Heart left ventricle (tissue), 16 donors: ENCODE measurements around the gene GMPPA. TPM values are rescaled to one million over a fixed set of nuclear protein-coding genes. Genes with fewer than 3 reads are reported as not detected.

Experiments used
- ATAC-seq, 4 donors: fragments of 200-7000 bp; cut with Tn5 transposase; one replicate each; pipeline ENCODE4 v1.9.1; 2020 to 2022; ENCODE audit warnings: moderate library complexity in 4 of 4, mild to moderate bottlenecking in 3 of 4, moderate number of reproducible peaks in 1 of 4
- DNase-seq, 5 donors: peaks; one replicate each; pipeline ENCODE4 v3.0.0-alpha.2; 2020
- H3K27ac ChIP-seq, 12 donors: fragments of 200-600 bp; sonication (generic) in 4 of 12; one replicate each; pipeline versions ENCODE4 v1.5.0 to v1.8.0; 2016 to 2022; ENCODE audit warnings: mild to moderate bottlenecking in 2 of 12
- H3K27me3 ChIP-seq, 9 donors: fragments of 200-600 bp; sonication (generic) in 2 of 9; one replicate each; pipeline versions ENCODE4 v1.5.1 to v1.8.0; 2016 to 2022; ENCODE audit warnings: mild to moderate bottlenecking in 3 of 9
- H3K36me3 ChIP-seq, 9 donors: fragments of 200-600 bp; sonication (generic) in 2 of 9; one replicate each; pipeline versions ENCODE4 v1.5.0 to v1.8.0; 2018 to 2022; ENCODE audit warnings: mild to moderate bottlenecking in 2 of 9
- H3K4me1 ChIP-seq, 12 donors: fragments of 200-600 bp; sonication (generic) in 4 of 12; one replicate each; pipeline versions ENCODE4 v1.5.0 to v1.8.0; 2016 to 2022; ENCODE audit warnings: mild to moderate bottlenecking in 3 of 12
- H3K4me3 ChIP-seq, 12 donors: fragments of 200-600 bp; sonication (generic) in 4 of 12; one replicate each; pipeline versions ENCODE4 v1.5.0 to v1.8.0; 2017 to 2022; ENCODE audit warnings: mild to moderate bottlenecking in 9 of 12, moderate library complexity in 4 of 12
- H3K9me3 ChIP-seq, 12 donors: fragments of 200-600 bp; sonication (generic) in 4 of 12; one replicate each; pipeline versions ENCODE4 v1.5.0 to v1.8.0; 2016 to 2022; ENCODE audit warnings: mild to moderate bottlenecking in 1 of 12
- CTCF ChIP-seq, 12 donors: fragments of 200-600 bp; sonication (generic) in 4 of 12; IDR thresholded peaks; one replicate each; pipeline versions ENCODE4 v1.5.0 to v1.8.0; 2018 to 2022; ENCODE audit warnings: antibody characterized with exemption in 12 of 12, mild to moderate bottlenecking in 5 of 12
- POLR2A ChIP-seq, 2 donors: fragments of 450-650 bp; IDR thresholded peaks; one replicate each; pipeline ENCODE4 v1.6.1; 2017; ENCODE audit warnings: antibody characterized with exemption in 2 of 2, mild to moderate bottlenecking in 2 of 2, moderate library complexity in 2 of 2
- WGBS, 4 donors: extraction: QIAGEN DNeasy Blood & Tissue Kit in 2 of 4; methylation state at CpG; one replicate each; pipeline versions ENCODE4 v1.1.5 to v1.1.7; 2013 to 2018; 5-methylcytosine and 5-hydroxymethylcytosine counted together
- intact Hi-C, 10 donors: fragments of 100-400 bp; cut with DNase I; formaldehyde crosslinking; loops; one replicate each; pipeline versions ENCODE4 v1.11.1 to v1.14.2; 2022
- polyA plus RNA-seq, 2 donors: library from polyadenylated mRNA; stranded (reverse); fragments of 200-250 nt; gene quantifications; one replicate each; pipeline ENCODE4 v1.2.3, GENCODE V29; 2013
- total RNA-seq, 9 donors: library from RNA; depleted of rRNA in 2 of 9; stranded (reverse); fragments of >200 nt in 2 of 9; fragmentation: NEBNext Ultra II Directional in 3 of 9; extraction: Animal tissue kit (Norgen Biotek cat#: 25700) in 3 of 9; gene quantifications; one replicate each; pipeline versions ENCODE4 v1.1.0 to v1.2.4, GENCODE V29; 2016 to 2023
- donor health status: ischemic (EF 13 %, LVEDD 7.1; RV severe dilation, severe dysfunction).
- donor health status: healthy with polysubstance abuse.
- donor health status: DM: no; HTN: yes; CAD: no.
- donor health status: DM: no; HTN: no; CAD: no.
- donor health status: ischemic (EF 25% LVEDD 6.9; RV normal size, moderate dysfunction).
- donor health status: ischemic (EF 25% LVEDD 5.7; RV mildly dilated, moderate dysfunction).
- donor health status: healthy.
- donor health status: DM: yes; HTN: yes; CAD: no.
- donor health status: ischemic (EF 35%, LVEDD 5.7; RV mildly dilated, moderate dysfunction).
- donor health status: nonischemic (EF 11% LVEDD 7.7; RV severe dilation, severe dysfunction).
- donor health status: DM: yes; HTN: yes; CAD: no.
- donor health status: PGD.
- donor health status: ischemic (EF 29% LVEDD 5.4; RV normal size, mild dysfunction).
- donor health status: nonischemic (EF 23%, LVEDD 6.1; RV moderate dilation, normal function).

Gene GMPPA
- total and polyA plus RNA-seq, 11 donors: 15.8 to 35.5 (median 20.1) TPM

- no peaks in the 10 kb centered on the region for H3K9me3 ChIP-seq
- intact Hi-C loops: loop anchor here (1.0 to 10.0 kb wide), 12 partner anchors 54 to 149 kb away; partner anchors contain the start of gene STK11IP (in 1 of the 10)
- H3K27ac ChIP-seq: peak overlapping the region; percentile 43 to 97 (median 88)
- DNase-seq (peak in 2 of 5 donors; percentile 42 to 80), ATAC-seq (peak in 3 of 4 donors; percentile 0 to 36 (median 28))
- WGBS, 4 donors: 0 to 1% (median 0%) methylated on average over 32 to 66 of the region's 66 CpGs
- H3K4me3 ChIP-seq: peak overlapping the region; percentile 46 to 92 (median 73)
- no peak for TF ChIP-seq CTCF (IDR thresholded peaks at IDR 0.05)
- no peak for TF ChIP-seq POLR2A (IDR thresholded peaks at IDR 0.05)
- H3K36me3 ChIP-seq: peaks cover 0 to 32% (median 27%) of the 10 kb centered on the region in 9 donors
- H3K4me1 ChIP-seq: peaks cover 0 to 43% (median 28%) of the 10 kb centered on the region in 12 donors
- peaks cover 0 to 21% (median 0%) of the 10 kb centered on the region in 9 donors for H3K27me3 ChIP-seq
These were observed 44.4 kb downstream of the GMPPA start for GRCh38 chr2:219542931-219543595.

- peak within 1 kb of the TSS; percentile 43 to 97 (median 88) for H3K27ac ChIP-seq
- WGBS, 4 donors: 0 to 1% (median 1%) methylated on average over 26 to 75 of the region's 75 CpGs
- DNase-seq (peak; percentile 97 to 99 (median 98)), ATAC-seq (peak; percentile 92 to 95 (median 93))
- TF ChIP-seq CTCF (IDR thresholded peaks at IDR 0.05) (no peak), POLR2A (IDR thresholded peaks at IDR 0.05) (peak in 1 of 2 donors; percentile 75)
- peak within 1 kb of the TSS; percentile 46 to 92 (median 73) for H3K4me3 ChIP-seq
- peaks cover 0 to 29% (median 26%) of the 10 kb centered on the region in 9 donors for H3K36me3 ChIP-seq
- peaks cover 0 to 35% (median 25%) of the 10 kb centered on the region in 12 donors for H3K4me1 ChIP-seq
- no peaks in the 10 kb centered on the region for H3K9me3 ChIP-seq
- intact Hi-C loops: loop anchor here (1.0 to 10.0 kb wide), 12 partner anchors 54 to 149 kb away; partner anchors contain the start of gene STK11IP (in 1 of the 10)
- H3K27me3 ChIP-seq: peaks cover 0 to 21% (median 0%) of the 10 kb centered on the region in 9 donors
These were observed 45.1 kb downstream of the GMPPA start, which contains the start of the genes CHPF and TMEM198 for GRCh38 chr2:219543596-219544358. CHPF (minus strand) TSS chr2:219543809; CDS start chr2:219543538, 271 bp downstream. TMEM198 (plus strand) TSS chr2:219544028; CDS start chr2:219544728, 700 bp downstream.

GRCh38 chr2:219544567-219544966 is 45.9 kb downstream of the GMPPA start:
- Histone ChIP-seq H3K36me3 (peaks cover 0 to 22% (median 18%) of the 10 kb centered on the region in 9 donors), H3K27ac (peak overlapping the region in 8 of 12 donors; percentile 81 to 97 (median 89)), H3K27me3 (peaks cover 0 to 21% (median 0%) of the 10 kb centered on the region in 9 donors), H3K9me3 (no peaks in the 10 kb centered on the region), H3K4me3 (peak overlapping the region in 10 of 12 donors; percentile 57 to 92 (median 78)), H3K4me1 (peaks cover 0 to 35% (median 24%) of the 10 kb centered on the region in 12 donors)
- TF ChIP-seq CTCF (IDR thresholded peaks at IDR 0.05) (no peak), POLR2A (IDR thresholded peaks at IDR 0.05) (no peak)
- intact Hi-C loops: loop anchor here in 7 of 10 donors (5.0 to 10.0 kb wide), 5 partner anchors 53 to 148 kb away; partner anchors contain the start of gene STK11IP (in 1 of the 7)
- no peak for DNase-seq
- WGBS, 4 donors: 49 to 54% (median 49%) methylated on average over 9 of the region's 9 CpGs
- ATAC-seq: no peak
